HepG2 (cell line): ENCODE measurements around the gene CFAP45. TPM values are rescaled to one million over a fixed set of nuclear protein-coding genes. Genes with fewer than 3 reads are reported as not detected.

ENCODE experiments used
- ATAC-seq: fragments of 200-7000 bp; cut with Tn5 transposase; 3 replicates; pipeline ENCODE4 v1.9.1; 2020; ENCODE audit warnings: mild to moderate bottlenecking, moderate library complexity
- BruUV-seq: library from RNA; stranded (reverse); fragments of 400-500 nt; replicated peaks from 2 replicates; lab custom pipeline; 2021; lab: Mats Ljungman, UMichigan
- CTCF ChIA-PET: fragments of 300-600 bp; formaldehyde crosslinking; extraction: SDS; loops from one replicate; lab custom pipeline; 2021; ENCODE audit warnings: low total read pairs, inconsistent platforms, low intra/inter-chr PET ratio; lab: Yijun Ruan, JAX
- POLR2A ChIA-PET: fragments of 350-600 bp; sonication (Branson Sonifier 250); formaldehyde crosslinking; loops from one replicate; lab custom pipeline; 2020; ENCODE audit warnings: antibody characterized with exemption, inconsistent platforms; lab: Yijun Ruan, JAX
- DNase-seq: peaks from one replicate; pipeline ENCODE4 v3.0.0-alpha.2; 2015; ENCODE audit warnings: low spot score
- FAIRE-seq: peaks from 3 replicates; lab custom pipeline; 2011; peaks lifted over from hg19 to GRCh38; lab: Jason Lieb, UNC
- H2AFZ ChIP-seq: one replicate; pipeline ENCODE4 v1.6.1; 2011; ENCODE audit warnings: low read length, inconsistent platforms
- H3K27ac ChIP-seq: fragments of 300-600 bp; 3 replicates; pipeline ENCODE4 v1.8.0; 2011; ENCODE audit warnings: mixed run types, mild to moderate bottlenecking, mixed read lengths, low read length, inconsistent platforms; ENCODE audit not compliant: insufficient read depth; ENCODE audit errors: extremely low read length
- H3K27me3 ChIP-seq, 2 experiments: fragments of 200-600 bp in 1 of 2; 2 replicates in 1 of 2; 3 replicates in 1 of 2; pipeline versions ENCODE4 v1.6.0 to v1.8.0; 2011; ENCODE audit warnings: low read length in 2 of 2, mild to moderate bottlenecking in 2 of 2, moderate library complexity in 2 of 2, inconsistent platforms in 1 of 2; ENCODE audit not compliant: insufficient read depth in 2 of 2, control insufficient read depth in 1 of 2
- H3K36me3 ChIP-seq, 2 experiments: fragments of 200-600 bp in 1 of 2; replicated peaks in 1 of 2; 2 replicates in 1 of 2; 3 replicates in 1 of 2; pipeline versions ENCODE4 v1.5.1 to v1.8.0; 2011; ENCODE audit warnings: low read length in 2 of 2, inconsistent platforms in 1 of 2; ENCODE audit not compliant: insufficient read depth in 2 of 2, control insufficient read depth in 1 of 2
- H3K4me1 ChIP-seq: 2 replicates; pipeline ENCODE4 v1.5.1; 2012; ENCODE audit warnings: low read length, inconsistent platforms; ENCODE audit not compliant: insufficient read depth
- H3K4me2 ChIP-seq: 2 replicates; pipeline ENCODE4 v1.6.0; 2011; ENCODE audit warnings: low read depth, low read length, inconsistent platforms
- H3K4me3 ChIP-seq, 3 experiments: fragments of 200-600 bp in 1 of 3; sonication (generic), shearing (Covaris generic) in 1 of 3; replicated peaks in 1 of 3; 2 replicates each; pipeline ENCODE4 v1.5.1; 2011 to 2016; ENCODE audit warnings: low read length in 3 of 3, inconsistent platforms in 2 of 3, low read depth in 2 of 3, mild to moderate bottlenecking in 2 of 3, control low read depth in 1 of 3, mixed read lengths in 1 of 3; ENCODE audit not compliant: insufficient read depth in 1 of 3
- H3K79me2 ChIP-seq: one replicate; pipeline ENCODE4 v1.6.1; 2011; ENCODE audit warnings: low read length, inconsistent platforms; ENCODE audit not compliant: insufficient read depth
- H3K9ac ChIP-seq: 2 replicates; pipeline ENCODE4 v1.6.0; 2011; ENCODE audit warnings: mild to moderate bottlenecking, low read depth, low read length, inconsistent platforms; ENCODE audit not compliant: insufficient read depth
- H3K9me3 ChIP-seq: 2 replicates; pipeline ENCODE4 v1.5.1; 2012; ENCODE audit warnings: mild to moderate bottlenecking, low read length
- H4K20me1 ChIP-seq: 2 replicates; pipeline ENCODE4 v1.6.0; 2011; ENCODE audit warnings: inconsistent platforms, mild to moderate bottlenecking, low read length, moderate library complexity; ENCODE audit not compliant: insufficient read depth
- CAMTA2 ChIP-seq: sonication (generic); formaldehyde crosslinking; IDR thresholded peaks from 2 replicates; pipeline ENCODE4 v1.4.0; 2020; ENCODE audit warnings: mild to moderate bottlenecking, missing genetic modification reagents, borderline replicate concordance
- HHEX ChIP-seq: IDR thresholded peaks from 2 replicates; pipeline ENCODE4 v1.6.1; 2016; ENCODE audit warnings: control low read depth
- MNT ChIP-seq: fragments of 450-650 bp; IDR thresholded peaks from 2 replicates; pipeline ENCODE4 v1.6.1; 2016
- MXD1 ChIP-seq: sonication (generic); formaldehyde crosslinking; IDR thresholded peaks from 2 replicates; pipeline ENCODE4 v1.4.0; 2020; ENCODE audit warnings: mild to moderate bottlenecking, missing genetic modification reagents
- PBX2 ChIP-seq: IDR thresholded peaks from 2 replicates; pipeline ENCODE4 v1.6.1; 2016; ENCODE audit warnings: control low read depth
- YY1 ChIP-seq: IDR thresholded peaks from 2 replicates; pipeline ENCODE4 v1.6.1; 2011; ENCODE audit warnings: low read length, low read depth, moderate library complexity, mild to moderate bottlenecking; ENCODE audit not compliant: insufficient read depth, insufficient replicate concordance
- ZSCAN29 ChIP-seq: sonication (generic); formaldehyde crosslinking; conservative IDR thresholded peaks from 2 replicates; pipeline ENCODE4 v1.4.0; 2020; ENCODE audit warnings: mild to moderate bottlenecking, missing genetic modification reagents
- WGBS: methylation state at CpG from one replicate; pipeline ENCODE4 v1.1.6; 2017; ENCODE audit warnings: low lambda C conversion rate; 5-methylcytosine and 5-hydroxymethylcytosine counted together
- in situ Hi-C: cut with HindIII; loops from 2 replicates; pipeline ENCODE4 v1.10.0; 2017; ENCODE audit warnings: low pct_unique_long_range_greater_than_20kb; ENCODE audit not compliant: extremely low pct_ligation_motif_present
- intact Hi-C: fragments of 100-400 bp; cut with micrococcal nuclease; formaldehyde crosslinking; loops from one replicate; pipeline ENCODE4 v1.10.0; 2022; ENCODE audit not compliant: unreplicated experiment
- polyA plus RNA-seq, 8 experiments: library from polyadenylated mRNA; depleted of rRNA in 3 of 8; stranded (reverse) in 7 of 8; unstranded in 1 of 8; fragments of >200 nt; fragmentation: Illumina TruSeq in 4 of 8; extraction: Trizol in 4 of 8; gene quantifications; 2 replicates each; pipeline versions ENCODE4 v1.2.1 to v1.2.3, GENCODE V29; 2011 to 2016; ENCODE audit warnings: low read depth in 4 of 8, missing spikeins in 1 of 8, mixed read lengths in 1 of 8; ENCODE audit not compliant: insufficient read depth in 1 of 8
- total RNA-seq, 5 experiments: library from RNA; depleted of rRNA; stranded (reverse); fragments of >200 nt; fragmentation: Illumina TruSeq; extraction: Trizol; gene quantifications; 2 replicates each; pipeline ENCODE4 v1.2.3, GENCODE V29; 2016; ENCODE audit warnings: low read depth in 1 of 5

CFAP45 gene
- total and polyA plus RNA-seq, 2 of the 13 experiments (the other 11 are each of a cell fraction or from before 2014, with no cell fraction given), result not detected

GRCh38 chr1:159826441-159827101 is 73.4 kb downstream of the CFAP45 start, which contains the start of gene SLAMF8:
TSS of gene SLAMF8 (plus strand) at chr1:159826873. CDS start at chr1:159826899, 26 bp downstream.
- ChIA-PET CTCF (no interaction called here), POLR2A (no interaction called here)
- no peak within 1 kb of the TSS for H3K4me3 ChIP-seq
- no peak for TF ChIP-seq CAMTA2 (CRISPR knock-in tag)
- TF ChIP-seq MNT, result peak; percentile 66
- no peak for TF ChIP-seq MXD1 (CRISPR knock-in tag)
- TF ChIP-seq YY1, result no peak
- no peak for TF ChIP-seq HHEX (CRISPR knock-in tag)
- no peak within 1 kb of the TSS for H2AFZ ChIP-seq
- no peaks in the 10 kb centered on the region for H3K79me2 ChIP-seq
- BruUV-seq, result no TSS peak
- H3K4me2 ChIP-seq, result no peak within 1 kb of the TSS
- in situ Hi-C loops, result no loop called here
- no peaks in the 10 kb centered on the region for H3K36me3 ChIP-seq
- 13% methylated on average over 11 of the region's 11 CpGs for WGBS
- H4K20me1 ChIP-seq, result no peaks in the 10 kb centered on the region
- H3K27ac ChIP-seq, result no peak within 1 kb of the TSS
- no peak within 1 kb of the TSS for H3K9ac ChIP-seq
- FAIRE-seq (no peak), ATAC-seq (no peak), DNase-seq (no peak)
- peaks cover 12% of the 10 kb centered on the region for H3K4me1 ChIP-seq
- intact Hi-C loops, result no loop called here
- H3K27me3 ChIP-seq, result peaks cover 3 to 12% of the 10 kb centered on the region in 2 experiments; a peak in 4 of 5 replicates
- H3K9me3 ChIP-seq, result no peaks in the 10 kb centered on the region

GRCh38 chr1:159825564-159825963 is 74.4 kb downstream of the CFAP45 start:
- ATAC-seq (0 out of 3 replicates have a peak, but pooled peaks have one; percentile 26), DNase-seq (peak; percentile 6), FAIRE-seq (no peak)
- Histone ChIP-seq H4K20me1 (no peaks in the 10 kb centered on the region), H3K4me3 (no peak overlapping the region), H2AFZ (no peak overlapping the region), H3K4me1 (peaks cover 12% of the 10 kb centered on the region), H3K79me2 (no peaks in the 10 kb centered on the region), H3K27ac (no peak overlapping the region), H3K9ac (no peak overlapping the region), H3K9me3 (no peaks in the 10 kb centered on the region), H3K36me3 (no peaks in the 10 kb centered on the region), H3K27me3 (peaks cover 3 to 12% of the 10 kb centered on the region in 2 experiments; a peak in 4 of 5 replicates), H3K4me2 (no peak overlapping the region)
- intact Hi-C loops, result no loop called here
- BruUV-seq, result no TSS peak
- ChIA-PET CTCF (no interaction called here), POLR2A (no interaction called here)
- no peak for TF ChIP-seq ZSCAN29 (CRISPR knock-in tag)
- TF ChIP-seq PBX2 (CRISPR knock-in tag), result peak; percentile 78
- 0% methylated on average over 3 of the region's 3 CpGs for WGBS
- in situ Hi-C loops, result no loop called here
